ENCODE measurements around the gene AFAP1L1.
A peak's percentile ranks its signal among the peaks of the same experiment; 100 is the strongest.

Gene AFAP1L1

DNA sequence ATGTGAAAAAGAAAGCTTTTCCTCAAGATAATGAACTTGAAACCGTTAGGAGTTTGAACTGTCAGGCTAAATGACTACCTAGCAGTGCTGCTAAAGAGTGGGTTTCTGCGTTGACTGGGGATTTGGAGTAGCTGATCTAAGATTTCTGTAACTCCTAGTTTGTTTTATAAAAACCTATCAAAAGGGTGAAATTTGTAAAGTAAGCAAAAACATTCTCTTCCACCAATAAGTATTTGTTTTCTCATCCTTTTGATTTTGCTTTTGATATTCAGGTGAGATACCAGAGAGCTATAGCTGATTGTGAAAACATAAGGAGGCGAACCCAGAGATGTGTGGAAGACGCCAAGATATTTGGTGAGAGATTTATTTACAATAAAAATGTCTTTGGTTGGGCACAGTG, 77.7 kb downstream of the AFAP1L1 start:
- Histone ChIP-seq H3K27ac (no peak overlapping the region), H3K4me3 (no peak overlapping the region), H3K9ac (ENCODE audit: insufficient read length) (no peak overlapping the region), H3K9me3 (ENCODE audit: low read depth, low read length) (no peaks in the 10 kb centered on the region), H3K36me3 (ENCODE audit: insufficient read depth, low read length) (peaks cover 75% of the 10 kb centered on the region)
- no peak for DNase-seq (ENCODE audit: low read depth, low spot score)
- no peak for TF ChIP-seq POLR2AphosphoS5 (IDR thresholded peaks at IDR 0.05; ENCODE audit: borderline replicate concordance, low read depth, low read length)
- TF ChIP-seq FOXP2 (optimal IDR thresholded peaks at IDR 0.05; ENCODE audit: control extremely low read depth, extremely low read length, insufficient read depth): no peak
- no peak for TF ChIP-seq EZH2 (IDR thresholded peaks at IDR 0.05)

DNA sequence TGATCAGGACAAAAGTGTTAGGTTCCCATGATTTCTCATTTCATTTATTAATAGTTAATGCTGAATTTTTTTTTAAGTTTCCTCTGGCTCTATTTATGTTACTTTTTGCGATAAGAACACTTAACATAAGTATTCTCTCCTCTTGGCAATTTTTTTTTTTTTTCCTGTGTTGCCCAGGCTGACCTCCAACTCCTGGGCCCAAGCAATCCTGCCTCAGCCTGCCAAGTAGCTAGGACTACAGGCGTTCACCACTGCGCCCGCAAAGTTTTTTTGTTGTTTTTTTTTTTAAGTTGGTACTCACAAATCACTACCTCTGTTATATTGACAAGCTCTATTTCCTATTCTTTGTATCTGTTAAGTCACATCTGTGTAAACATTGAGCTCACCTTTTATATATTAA, 80.5 kb downstream of the AFAP1L1 start:
- Histone ChIP-seq H3K9me3 (ENCODE audit: low read depth, low read length) (no peaks in the 10 kb centered on the region), H3K27ac (no peak overlapping the region), H3K4me3 (no peak overlapping the region), H3K9ac (ENCODE audit: insufficient read length) (no peak overlapping the region), H3K36me3 (ENCODE audit: insufficient read depth, low read length) (peaks cover 75% of the 10 kb centered on the region)
- no peak for DNase-seq (ENCODE audit: low read depth, low spot score)
- no peak for TF ChIP-seq POLR2AphosphoS5 (IDR thresholded peaks at IDR 0.05; ENCODE audit: borderline replicate concordance, low read depth, low read length)
- no peak for TF ChIP-seq FOXP2 (optimal IDR thresholded peaks at IDR 0.05; ENCODE audit: control extremely low read depth, extremely low read length, insufficient read depth)
- no peak for TF ChIP-seq EZH2 (IDR thresholded peaks at IDR 0.05)

DNA sequence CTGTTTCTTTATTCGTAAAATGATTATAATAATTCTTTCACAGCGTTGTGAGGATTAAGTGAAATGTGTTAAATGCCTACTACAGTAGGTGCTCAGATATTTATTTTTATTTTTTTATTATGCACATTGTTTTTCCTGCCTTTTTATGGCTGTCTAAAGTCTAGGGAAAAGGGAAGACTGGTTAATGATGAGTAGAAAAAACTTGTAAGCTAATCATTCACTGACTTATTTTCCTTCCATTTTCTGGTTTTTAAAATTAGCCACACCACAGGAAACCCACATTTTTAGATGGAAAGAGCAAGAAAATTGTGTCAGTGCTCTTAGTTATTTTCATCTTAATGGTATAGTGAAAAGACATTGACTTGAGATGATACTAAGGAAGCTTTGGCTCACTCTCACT, 82.3 kb downstream of the AFAP1L1 start:
- Histone ChIP-seq H3K4me3 (no peak overlapping the region), H3K9ac (ENCODE audit: insufficient read length) (no peak overlapping the region), H3K36me3 (ENCODE audit: insufficient read depth, low read length) (peaks cover 57% of the 10 kb centered on the region), H3K9me3 (ENCODE audit: low read depth, low read length) (no peaks in the 10 kb centered on the region), H3K27ac (no peak overlapping the region)
- no peak for TF ChIP-seq FOXP2 (optimal IDR thresholded peaks at IDR 0.05; ENCODE audit: control extremely low read depth, extremely low read length, insufficient read depth)
- no peak for TF ChIP-seq EZH2 (IDR thresholded peaks at IDR 0.05)
- TF ChIP-seq POLR2AphosphoS5 (IDR thresholded peaks at IDR 0.05; ENCODE audit: borderline replicate concordance, low read depth, low read length): no peak
- no peak for DNase-seq (ENCODE audit: low read depth, low spot score)

DNA sequence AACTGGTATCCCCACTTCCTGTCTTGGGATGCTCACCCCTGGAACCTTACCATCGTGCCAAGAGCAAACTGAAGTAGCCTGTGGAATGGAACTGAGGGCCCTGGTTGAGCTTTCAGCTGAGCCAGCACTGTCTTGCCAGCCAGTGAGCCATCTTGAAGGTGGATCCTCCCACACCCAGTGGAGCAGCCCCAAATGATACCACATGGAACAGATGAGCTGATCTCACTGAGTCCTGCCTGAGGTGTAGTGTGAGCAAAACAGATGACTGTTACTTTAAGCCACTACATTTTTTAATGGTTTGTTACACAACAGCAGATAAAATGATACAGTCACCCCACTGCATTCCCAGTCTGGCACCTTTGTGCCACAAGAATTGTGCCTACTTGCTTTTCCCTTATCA, 84.0 kb downstream of the AFAP1L1 start:
- H3K9me3 ChIP-seq (ENCODE audit: low read depth, low read length): no peaks in the 10 kb centered on the region
- peaks cover 39% of the 10 kb centered on the region for H3K36me3 ChIP-seq (ENCODE audit: insufficient read depth, low read length)
- H3K9ac ChIP-seq (ENCODE audit: insufficient read length): no peak overlapping the region
- H3K4me3 ChIP-seq: no peak overlapping the region
- no peak for DNase-seq (ENCODE audit: low read depth, low spot score)
- H3K27ac ChIP-seq: no peak overlapping the region
- TF ChIP-seq EZH2 (IDR thresholded peaks at IDR 0.05) (no peak), FOXP2 (optimal IDR thresholded peaks at IDR 0.05; ENCODE audit: control extremely low read depth, extremely low read length, insufficient read depth) (no peak), POLR2AphosphoS5 (IDR thresholded peaks at IDR 0.05; ENCODE audit: borderline replicate concordance, low read depth, low read length) (0 out of 2 replicates have a peak, but pooled peaks have one; percentile 9)

DNA sequence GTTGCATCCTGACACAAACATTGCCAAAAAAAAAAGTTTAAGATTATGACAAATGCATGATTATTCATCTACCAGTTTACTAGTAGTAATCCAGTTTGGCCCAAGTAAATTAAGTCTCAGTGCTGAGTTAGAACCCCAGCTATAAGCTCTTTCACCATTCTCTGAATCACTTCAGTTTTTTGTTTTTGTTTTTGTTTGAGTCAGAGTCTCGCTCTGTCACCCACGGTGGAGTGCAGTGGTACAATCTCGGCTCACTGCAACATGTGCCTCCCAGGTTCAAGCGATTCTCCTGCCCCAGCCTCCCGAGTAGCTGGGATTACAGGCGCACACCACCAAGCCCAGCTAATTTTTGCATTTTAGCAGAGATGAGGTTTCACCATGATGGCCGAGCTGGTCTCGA, 84.7 kb downstream of the AFAP1L1 start:
- H3K36me3 ChIP-seq (ENCODE audit: insufficient read depth, low read length): peaks cover 32% of the 10 kb centered on the region
- TF ChIP-seq POLR2AphosphoS5 (IDR thresholded peaks at IDR 0.05; ENCODE audit: borderline replicate concordance, low read depth, low read length) (no peak), FOXP2 (optimal IDR thresholded peaks at IDR 0.05; ENCODE audit: control extremely low read depth, extremely low read length, insufficient read depth) (no peak), EZH2 (IDR thresholded peaks at IDR 0.05) (no peak)
- H3K9me3 ChIP-seq (ENCODE audit: low read depth, low read length): no peaks in the 10 kb centered on the region
- no peak overlapping the region for H3K27ac ChIP-seq
- H3K4me3 ChIP-seq: no peak overlapping the region
- no peak for DNase-seq (ENCODE audit: low read depth, low spot score)
- no peak overlapping the region for H3K9ac ChIP-seq (ENCODE audit: insufficient read length)

DNA sequence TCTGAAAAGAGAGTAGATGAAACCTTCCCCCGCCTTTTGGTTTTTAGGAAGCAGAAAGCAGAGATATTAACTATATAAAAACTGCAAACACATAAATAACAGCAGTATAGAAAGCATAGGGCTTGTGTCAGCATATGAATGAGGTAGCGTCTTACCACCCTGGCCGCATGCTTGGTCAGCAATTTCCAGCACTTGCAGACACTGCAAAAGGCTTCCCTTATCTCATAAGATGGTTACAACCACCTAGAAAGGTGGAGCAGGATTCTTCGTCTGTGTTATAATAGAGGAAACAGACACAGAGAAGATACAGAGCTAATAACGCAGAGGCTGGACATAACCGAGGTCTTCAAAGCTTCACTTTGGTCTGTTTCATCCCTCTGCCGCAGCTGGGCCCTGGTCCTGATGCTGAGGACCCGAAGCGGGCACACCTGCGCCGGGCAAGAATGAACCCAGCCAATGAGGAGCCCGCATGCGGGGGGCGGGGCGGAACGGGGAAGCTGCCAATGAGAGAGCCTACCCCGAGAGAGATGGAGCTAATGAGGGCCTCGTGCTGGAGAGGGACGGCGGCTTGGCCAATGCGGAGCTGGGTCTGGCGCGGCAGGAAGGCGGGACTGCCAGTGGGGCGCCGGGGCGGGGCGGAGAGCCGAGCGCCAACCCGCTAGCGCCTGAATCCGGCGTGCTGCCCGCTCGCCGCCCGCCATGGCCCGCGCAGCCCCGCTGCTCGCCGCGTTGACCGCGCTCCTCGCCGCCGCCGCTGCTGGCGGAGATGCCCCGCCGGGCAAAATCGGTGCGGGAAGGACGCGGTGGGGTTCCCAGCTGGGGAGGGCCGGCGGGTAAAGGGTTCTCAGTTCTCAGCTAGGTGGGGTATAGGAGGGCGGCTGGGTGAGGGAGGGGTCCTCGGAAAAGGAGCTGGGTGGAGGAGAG, 86.0 kb downstream of the AFAP1L1 start, which contains the start of gene PCYOX1L:
PCYOX1L (plus strand) TSS at position 677 of the 924 bp plus-strand sequence; CDS start at position 700, 23 bp downstream.
- H3K9ac ChIP-seq (ENCODE audit: insufficient read length): peak within 1 kb of the TSS; percentile 69
- peak within 1 kb of the TSS; percentile 86 for H3K4me3 ChIP-seq
- H3K27ac ChIP-seq: no peak within 1 kb of the TSS
- peak; percentile 34 for DNase-seq (ENCODE audit: low read depth, low spot score)
- no peaks in the 10 kb centered on the region for H3K9me3 ChIP-seq (ENCODE audit: low read depth, low read length)
- H3K36me3 ChIP-seq (ENCODE audit: insufficient read depth, low read length): peaks cover 20% of the 10 kb centered on the region
- no peak for TF ChIP-seq EZH2 (IDR thresholded peaks at IDR 0.05)
- peak; percentile 27; the same call in 1 of the 2 replicates for TF ChIP-seq POLR2AphosphoS5 (IDR thresholded peaks at IDR 0.05; ENCODE audit: borderline replicate concordance, low read depth, low read length)
- TF ChIP-seq FOXP2 (optimal IDR thresholded peaks at IDR 0.05; ENCODE audit: control extremely low read depth, extremely low read length, insufficient read depth): no peak

DNA sequence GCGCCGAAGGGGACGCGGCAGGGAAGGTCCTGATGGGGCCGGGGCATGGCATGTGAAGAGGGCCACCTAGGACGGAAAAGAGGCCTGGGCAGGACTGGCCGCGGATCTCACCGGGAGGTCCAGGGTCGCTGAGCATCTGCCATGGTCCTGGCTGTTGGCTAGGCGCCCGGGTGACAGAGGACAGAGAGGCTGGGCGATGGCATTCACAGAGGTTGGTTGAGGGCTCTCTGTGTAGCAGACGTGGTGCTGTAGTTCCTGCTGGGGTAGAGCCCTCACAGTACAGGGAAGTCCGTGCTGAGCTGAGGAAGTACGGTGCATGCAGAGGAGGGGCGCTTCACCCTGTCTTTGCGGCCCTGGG, 86.6 kb downstream of the AFAP1L1 start:
- no peak for DNase-seq (ENCODE audit: low read depth, low spot score)

DNA sequence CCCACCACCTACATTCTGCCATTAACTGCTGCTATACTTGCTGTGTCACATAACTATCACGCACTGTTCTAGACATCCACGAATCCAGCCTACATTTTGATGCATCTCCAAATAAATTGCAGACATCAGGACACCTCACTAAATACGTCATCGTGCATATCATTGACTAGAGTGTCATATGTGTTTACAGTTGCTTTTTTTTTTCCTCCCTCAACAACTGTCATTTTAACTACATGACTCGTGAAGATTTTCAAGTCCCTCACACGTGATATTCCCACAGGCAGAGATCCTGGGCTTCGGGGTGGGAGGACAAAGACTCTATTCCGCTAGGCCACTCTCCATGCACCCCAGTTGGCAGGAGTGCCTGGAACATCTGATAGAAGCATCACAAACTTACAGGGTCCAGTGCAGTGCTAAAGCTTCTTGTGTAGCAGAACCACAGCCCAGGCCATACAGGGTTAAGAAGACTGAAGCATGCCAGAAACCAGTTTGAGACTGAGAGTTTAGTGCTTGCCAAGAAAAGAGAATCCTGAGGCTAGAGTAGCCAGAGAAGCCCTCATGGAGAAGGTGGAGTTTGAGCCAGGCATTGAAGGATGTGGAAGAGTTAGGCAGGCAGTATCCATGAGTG, 87.3 kb downstream of the AFAP1L1 start:
- Histone ChIP-seq H3K9me3 (ENCODE audit: low read depth, low read length) (no peaks in the 10 kb centered on the region), H3K4me3 (peak overlapping the region; percentile 86), H3K27ac (no peak overlapping the region), H3K9ac (ENCODE audit: insufficient read length) (no peak overlapping the region), H3K36me3 (ENCODE audit: insufficient read depth, low read length) (peaks cover 7% of the 10 kb centered on the region; the same call in 1 of the 2 replicates)
- TF ChIP-seq POLR2AphosphoS5 (IDR thresholded peaks at IDR 0.05; ENCODE audit: borderline replicate concordance, low read depth, low read length) (no peak), EZH2 (IDR thresholded peaks at IDR 0.05) (no peak), FOXP2 (optimal IDR thresholded peaks at IDR 0.05; ENCODE audit: control extremely low read depth, extremely low read length, insufficient read depth) (no peak)
- DNase-seq (ENCODE audit: low read depth, low spot score): no peak

More for the DNA sequence above, 86.6 kb downstream of the AFAP1L1 start:
- H3K4me3 ChIP-seq: peak overlapping the region; percentile 86
- peaks cover 14% of the 10 kb centered on the region for H3K36me3 ChIP-seq (ENCODE audit: insufficient read depth, low read length)
- H3K9me3 ChIP-seq (ENCODE audit: low read depth, low read length): no peaks in the 10 kb centered on the region
- H3K9ac ChIP-seq (ENCODE audit: insufficient read length): peak overlapping the region; percentile 69
- TF ChIP-seq EZH2 (IDR thresholded peaks at IDR 0.05) (no peak), POLR2AphosphoS5 (IDR thresholded peaks at IDR 0.05; ENCODE audit: borderline replicate concordance, low read depth, low read length) (no peak), FOXP2 (optimal IDR thresholded peaks at IDR 0.05; ENCODE audit: control extremely low read depth, extremely low read length, insufficient read depth) (no peak)
- H3K27ac ChIP-seq: no peak overlapping the region
